SK-N-SH (cell line): ENCODE results near the gene MACROD2. TPM values are rescaled to one million over a fixed set of nuclear protein-coding genes. Genes with fewer than 3 reads are reported as not detected.

Source experiments
- CTCF ChIA-PET: fragments of 300-600, 350-600 bp; formaldehyde crosslinking; extraction: SDS; loops from one replicate; lab custom pipeline; 2021; lab: Yijun Ruan, JAX
- POLR2A ChIA-PET: fragments of 350-600 bp; sonication (Branson Sonifier 250); formaldehyde crosslinking; extraction: SDS; loops from one replicate; lab custom pipeline; 2020; ENCODE audit warnings: antibody characterized with exemption, inconsistent platforms; lab: Yijun Ruan, JAX
- DNase-seq: peaks from one replicate; pipeline ENCODE4 v3.0.0; 2012
- H2AFZ ChIP-seq: fragments of 200-600 bp; sonication (generic); 2 replicates; pipeline ENCODE4 v1.8.1; 2016; ENCODE audit warnings: antibody characterized with exemption, mild to moderate bottlenecking, low read depth
- H3F3A ChIP-seq: fragments of 200-600 bp; sonication (generic); replicated peaks from 2 replicates; pipeline ENCODE3; 2016; ENCODE audit warnings: antibody characterized with exemption, mild to moderate bottlenecking; ENCODE audit not compliant: insufficient read depth
- H3K27ac ChIP-seq, 2 experiments: fragments of 200-500 bp in 1 of 2; fragments of 200-600 bp in 1 of 2; sonication (Bioruptor generic) in 1 of 2; sonication (generic), shearing (Covaris generic) in 1 of 2; 2 replicates each; pipeline versions ENCODE4 v1.5.1 to v1.6.1; 2014 to 2016; ENCODE audit warnings: low read depth in 2 of 2, inconsistent platforms in 1 of 2, low read length in 1 of 2, mild to moderate bottlenecking in 1 of 2, mixed read lengths in 1 of 2
- H3K27me3 ChIP-seq: fragments of 200-600 bp; sonication (generic), shearing (Covaris generic); 2 replicates; pipeline ENCODE4 v1.6.1; 2016; ENCODE audit warnings: mixed run types; ENCODE audit not compliant: insufficient read depth
- H3K36me3 ChIP-seq, 2 experiments: fragments of 200-500 bp in 1 of 2; fragments of 200-600 bp in 1 of 2; sonication (Bioruptor generic) in 1 of 2; sonication (generic) in 1 of 2; replicated peaks in 1 of 2; 2 replicates each; pipeline versions ENCODE3 to v1.5.1; 2014 to 2016; ENCODE audit warnings: low read length in 1 of 2, mild to moderate bottlenecking in 1 of 2; ENCODE audit not compliant: insufficient read depth in 2 of 2, control insufficient read depth in 1 of 2
- H3K4me1 ChIP-seq, 2 experiments: fragments of 200-500 bp in 1 of 2; fragments of 200-600 bp in 1 of 2; sonication (Bioruptor generic) in 1 of 2; sonication (generic), shearing (Covaris generic) in 1 of 2; 2 replicates each; pipeline versions ENCODE4 v1.5.1 to v1.6.1; 2014 to 2016; ENCODE audit warnings: low read depth in 1 of 2, low read length in 1 of 2, mixed run types in 1 of 2; ENCODE audit not compliant: insufficient read depth in 2 of 2, control insufficient read depth in 1 of 2
- H3K4me2 ChIP-seq: fragments of 200-600 bp; sonication (generic), shearing (Covaris generic); 2 replicates; pipeline ENCODE4 v1.6.1; 2017; ENCODE audit warnings: mixed run types
- H3K4me3 ChIP-seq, 2 experiments: fragments of 200-500 bp in 1 of 2; fragments of 200-600 bp in 1 of 2; sonication (Bioruptor generic) in 1 of 2; sonication (generic), shearing (Covaris generic) in 1 of 2; 2 replicates each; pipeline versions ENCODE4 v1.5.1 to v1.8.1; 2014 to 2016; ENCODE audit warnings: low read depth in 2 of 2, inconsistent platforms in 1 of 2, low read length in 1 of 2, mild to moderate bottlenecking in 1 of 2, mixed read lengths in 1 of 2, moderate library complexity in 1 of 2
- H3K79me2 ChIP-seq: fragments of 200-600 bp; sonication (generic); 2 replicates; pipeline ENCODE4 v1.8.1; 2017; ENCODE audit warnings: mild to moderate bottlenecking; ENCODE audit not compliant: insufficient read depth
- H3K9ac ChIP-seq: fragments of 200-600 bp; sonication (generic); 2 replicates; pipeline ENCODE4 v1.6.1; 2017; ENCODE audit warnings: mixed run types
- H3K9me2 ChIP-seq: fragments of 200-600 bp; sonication (generic); 2 replicates; pipeline ENCODE4 v1.6.1; 2017; ENCODE audit warnings: mixed run types
- H3K9me3 ChIP-seq: fragments of 200-600 bp; sonication (generic); 2 replicates; pipeline ENCODE4 v1.6.1; 2017; ENCODE audit warnings: mixed run types, mild to moderate bottlenecking, moderate library complexity
- H4K20me1 ChIP-seq: fragments of 200-600 bp; sonication (generic); 2 replicates; pipeline ENCODE4 v1.6.1; 2017; ENCODE audit warnings: mild to moderate bottlenecking, mixed run types; ENCODE audit not compliant: insufficient read depth
- CHD2 ChIP-seq: fragments of 150-350 bp; IDR thresholded peaks from 2 replicates; pipeline ENCODE4 v1.6.1; 2018; ENCODE audit warnings: low read length; ENCODE audit not compliant: partially characterized antibody
- CTCF ChIP-seq: fragments of 200-600 bp; sonication (generic); IDR thresholded peaks from 2 replicates; pipeline ENCODE4 v1.6.1; 2017; ENCODE audit warnings: antibody characterized with exemption, mild to moderate bottlenecking, moderate library complexity
- EP300 ChIP-seq, 2 experiments: IDR thresholded peaks; 2 replicates each; pipeline versions ENCODE4 v1.4.0 to v1.6.1; 2012; ENCODE audit warnings: borderline replicate concordance in 1 of 2, low read depth in 1 of 2, low read length in 1 of 2
- FOSL2 ChIP-seq: IDR thresholded peaks from 2 replicates; pipeline ENCODE4 v1.4.0; 2012; ENCODE audit warnings: low read depth, mild to moderate bottlenecking, moderate library complexity, borderline replicate concordance
- MEF2A ChIP-seq: IDR thresholded peaks from 2 replicates; pipeline ENCODE4 v1.4.0; 2012; ENCODE audit warnings: low read depth, borderline replicate concordance
- MXI1 ChIP-seq: IDR thresholded peaks from 2 replicates; pipeline ENCODE4 v1.6.1; 2012; ENCODE audit warnings: mild to moderate bottlenecking, low read depth, low read length, improper control_type of control experiment
- NRF1 ChIP-seq: IDR thresholded peaks from 2 replicates; pipeline ENCODE4 v1.6.1; 2012; ENCODE audit warnings: low read depth, mild to moderate bottlenecking, low read length
- PBX3 ChIP-seq: IDR thresholded peaks from 2 replicates; pipeline ENCODE4; 2012
- SIN3A ChIP-seq: IDR thresholded peaks from 2 replicates; pipeline ENCODE4 v1.6.1; 2012; ENCODE audit warnings: low read depth, mild to moderate bottlenecking, low read length, moderate library complexity, borderline replicate concordance
- TCF12 ChIP-seq: IDR thresholded peaks from 2 replicates; pipeline ENCODE4 v1.4.0; 2012
- TEAD4 ChIP-seq: IDR thresholded peaks from 2 replicates; pipeline ENCODE4 v1.4.0; 2012; ENCODE audit warnings: mild to moderate bottlenecking, borderline replicate concordance; ENCODE audit not compliant: insufficient read depth
- YY1 ChIP-seq: IDR thresholded peaks from 2 replicates; pipeline ENCODE4 v1.4.0; 2012; ENCODE audit warnings: low read depth, mild to moderate bottlenecking
- WGBS: methylation state at CpG from one replicate; pipeline ENCODE4 v1.1.6; 2017; ENCODE audit warnings: low lambda C conversion rate; 5-methylcytosine and 5-hydroxymethylcytosine counted together
- polyA plus RNA-seq, 3 experiments: library from polyadenylated mRNA; depleted of rRNA; stranded (reverse); fragments of >200 nt; gene quantifications; 2 replicates each; pipeline ENCODE4 v1.2.3, GENCODE V29; 2012
- TF ChIP-seq, protein P1 (sequence below): IDR thresholded peaks from 2 replicates; pipeline ENCODE4 v1.4.0; 2012; ENCODE audit warnings: low read depth, borderline replicate concordance
- TF ChIP-seq, protein P2 (sequence below): fragments of 150-350 bp; IDR thresholded peaks from 2 replicates; pipeline ENCODE4 v1.6.1; 2017; ENCODE audit warnings: antibody characterized with exemption, low read length, low read depth, borderline replicate concordance
- TF ChIP-seq, protein P3 (sequence below): IDR thresholded peaks from 2 replicates; pipeline ENCODE4 v1.6.1; 2012; ENCODE audit warnings: mild to moderate bottlenecking, low read depth, low read length, moderate library complexity

MACROD2 gene
- polyA plus RNA-seq, 1 of the 3 experiments (the other 2 are of a cell fraction): 0.33 TPM

- Histone ChIP-seq H3K27me3 (no peaks in the 10 kb centered on the region), H3K4me3 (no peak overlapping the region), H4K20me1 (no peaks in the 10 kb centered on the region), H3K36me3 (no peaks in the 10 kb centered on the region), H3K9me2 (no peaks in the 10 kb centered on the region), H3K4me2 (no peak overlapping the region), H2AFZ (no peak overlapping the region), H3K4me1 (peaks cover 0 to 7% of the 10 kb centered on the region in 2 experiments; a peak in 2 of 4 replicates), H3K9ac (no peak overlapping the region), H3K79me2 (no peaks in the 10 kb centered on the region), H3K9me3 (no peaks in the 10 kb centered on the region), H3K27ac (no peak overlapping the region), H3F3A (no peaks in the 10 kb centered on the region)
- ChIA-PET POLR2A (no interaction called here), CTCF (no interaction called here)
- no peak for TF ChIP-seq MEF2A
- TF ChIP-seq, protein P1, sequence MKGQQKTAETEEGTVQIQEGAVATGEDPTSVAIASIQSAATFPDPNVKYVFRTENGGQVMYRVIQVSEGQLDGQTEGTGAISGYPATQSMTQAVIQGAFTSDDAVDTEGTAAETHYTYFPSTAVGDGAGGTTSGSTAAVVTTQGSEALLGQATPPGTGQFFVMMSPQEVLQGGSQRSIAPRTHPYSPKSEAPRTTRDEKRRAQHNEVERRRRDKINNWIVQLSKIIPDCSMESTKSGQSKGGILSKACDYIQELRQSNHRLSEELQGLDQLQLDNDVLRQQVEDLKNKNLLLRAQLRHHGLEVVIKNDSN: no peak
- TF ChIP-seq TCF12: no peak
- no peak for TF ChIP-seq PBX3
- TF ChIP-seq, protein P2, sequence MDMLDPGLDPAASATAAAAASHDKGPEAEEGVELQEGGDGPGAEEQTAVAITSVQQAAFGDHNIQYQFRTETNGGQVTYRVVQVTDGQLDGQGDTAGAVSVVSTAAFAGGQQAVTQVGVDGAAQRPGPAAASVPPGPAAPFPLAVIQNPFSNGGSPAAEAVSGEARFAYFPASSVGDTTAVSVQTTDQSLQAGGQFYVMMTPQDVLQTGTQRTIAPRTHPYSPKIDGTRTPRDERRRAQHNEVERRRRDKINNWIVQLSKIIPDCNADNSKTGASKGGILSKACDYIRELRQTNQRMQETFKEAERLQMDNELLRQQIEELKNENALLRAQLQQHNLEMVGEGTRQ: no peak
- TF ChIP-seq MXI1: no peak
- no peak for TF ChIP-seq CHD2
- TF ChIP-seq EP300 (IDR thresholded peaks at IDR 0.05; ENCODE audit: borderline replicate concordance in 1 of 2, low read depth in 1 of 2, low read length in 1 of 2): no peak
- no peak for TF ChIP-seq SIN3A
- peak; percentile 21 for DNase-seq
- 84% methylated on average over 4 of the region's 4 CpGs for WGBS
Measured at GRCh38 chr20:14498772-14499171, 503.5 kb downstream of the MACROD2 start.

DNA sequence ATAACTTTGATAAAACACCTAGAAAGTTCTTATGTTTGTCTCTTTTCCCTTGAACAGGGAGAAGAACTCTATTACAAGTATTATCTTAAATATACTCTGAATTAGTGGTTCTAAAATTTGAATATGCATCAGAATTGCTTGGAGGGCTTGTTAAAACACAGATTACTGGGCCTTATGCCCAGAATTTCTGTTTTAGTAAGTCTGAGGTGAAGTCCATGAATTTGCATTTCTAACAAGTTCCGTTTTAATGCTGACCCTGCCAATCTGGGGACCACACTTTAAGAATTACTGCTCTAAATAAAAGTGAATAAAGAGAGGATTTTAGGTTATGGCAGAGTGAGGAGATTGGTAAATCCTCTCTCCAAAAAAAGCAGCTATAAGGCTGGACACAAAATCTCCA lies 510.2 kb downstream of the MACROD2 start:
- 75% methylated on average over 1 of the region's 1 CpG for WGBS
- H3K9me3 ChIP-seq: no peaks in the 10 kb centered on the region
- no peaks in the 10 kb centered on the region for H3K79me2 ChIP-seq
- no peak overlapping the region for H3K4me2 ChIP-seq
- no peak overlapping the region for H3K4me3 ChIP-seq
- DNase-seq: no peak
- H3K9ac ChIP-seq: no peak overlapping the region
- H3K4me1 ChIP-seq: no peaks in the 10 kb centered on the region
- no peaks in the 10 kb centered on the region for H3F3A ChIP-seq
- H3K27me3 ChIP-seq: no peaks in the 10 kb centered on the region
- no peak overlapping the region for H3K27ac ChIP-seq
- CTCF ChIA-PET: no interaction called here
- POLR2A ChIA-PET: no interaction called here
- no peak overlapping the region for H2AFZ ChIP-seq
- no peaks in the 10 kb centered on the region for H4K20me1 ChIP-seq
- no peaks in the 10 kb centered on the region for H3K36me3 ChIP-seq
- no peaks in the 10 kb centered on the region for H3K9me2 ChIP-seq
- TF ChIP-seq TEAD4 (no peak), CHD2 (no peak), NRF1 (no peak), MEF2A (no peak), SIN3A (no peak), CTCF (no peak), YY1 (no peak), FOSL2 (no peak)
- TF ChIP-seq, protein P1: no peak
- TF ChIP-seq, protein P3, sequence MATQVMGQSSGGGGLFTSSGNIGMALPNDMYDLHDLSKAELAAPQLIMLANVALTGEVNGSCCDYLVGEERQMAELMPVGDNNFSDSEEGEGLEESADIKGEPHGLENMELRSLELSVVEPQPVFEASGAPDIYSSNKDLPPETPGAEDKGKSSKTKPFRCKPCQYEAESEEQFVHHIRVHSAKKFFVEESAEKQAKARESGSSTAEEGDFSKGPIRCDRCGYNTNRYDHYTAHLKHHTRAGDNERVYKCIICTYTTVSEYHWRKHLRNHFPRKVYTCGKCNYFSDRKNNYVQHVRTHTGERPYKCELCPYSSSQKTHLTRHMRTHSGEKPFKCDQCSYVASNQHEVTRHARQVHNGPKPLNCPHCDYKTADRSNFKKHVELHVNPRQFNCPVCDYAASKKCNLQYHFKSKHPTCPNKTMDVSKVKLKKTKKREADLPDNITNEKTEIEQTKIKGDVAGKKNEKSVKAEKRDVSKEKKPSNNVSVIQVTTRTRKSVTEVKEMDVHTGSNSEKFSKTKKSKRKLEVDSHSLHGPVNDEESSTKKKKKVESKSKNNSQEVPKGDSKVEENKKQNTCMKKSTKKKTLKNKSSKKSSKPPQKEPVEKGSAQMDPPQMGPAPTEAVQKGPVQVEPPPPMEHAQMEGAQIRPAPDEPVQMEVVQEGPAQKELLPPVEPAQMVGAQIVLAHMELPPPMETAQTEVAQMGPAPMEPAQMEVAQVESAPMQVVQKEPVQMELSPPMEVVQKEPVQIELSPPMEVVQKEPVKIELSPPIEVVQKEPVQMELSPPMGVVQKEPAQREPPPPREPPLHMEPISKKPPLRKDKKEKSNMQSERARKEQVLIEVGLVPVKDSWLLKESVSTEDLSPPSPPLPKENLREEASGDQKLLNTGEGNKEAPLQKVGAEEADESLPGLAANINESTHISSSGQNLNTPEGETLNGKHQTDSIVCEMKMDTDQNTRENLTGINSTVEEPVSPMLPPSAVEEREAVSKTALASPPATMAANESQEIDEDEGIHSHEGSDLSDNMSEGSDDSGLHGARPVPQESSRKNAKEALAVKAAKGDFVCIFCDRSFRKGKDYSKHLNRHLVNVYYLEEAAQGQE: no peak
